ENCODE data around the gene KCTD21. TPM values are rescaled to one million over a fixed set of nuclear protein-coding genes. Genes with fewer than 3 reads are reported as not detected.

KCTD21 gene
- total RNA-seq, 8 experiments from 2014 or later, result 2.8 to 13.0 (median 4.1) TPM

DNA sequence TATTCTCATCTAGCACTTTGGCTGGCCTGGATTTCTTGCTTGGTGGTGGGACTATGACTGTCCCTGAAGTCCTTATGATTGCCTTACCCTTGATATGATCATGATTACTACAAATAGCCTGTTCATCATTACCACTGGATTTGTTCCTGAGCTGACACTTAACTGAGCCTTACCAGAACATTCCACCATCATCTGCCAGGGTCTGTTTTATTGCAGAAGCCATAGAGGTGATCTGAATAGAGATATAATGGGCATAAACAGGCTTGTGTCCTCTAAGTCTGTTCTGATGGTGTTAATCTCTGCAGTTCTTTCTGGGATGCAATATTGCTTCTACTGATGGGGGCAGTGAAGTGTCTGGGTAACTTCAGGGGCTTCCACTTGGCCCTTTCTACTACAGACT lies 36.6 kb downstream of the KCTD21 start:
- Histone ChIP-seq H3K4me3 (no peak overlapping the region), H3K4me1 (replicated peaks in 1 of 2) (peaks cover 12 to 13% of the 10 kb centered on the region in 2 donors), H3K27ac (no peak overlapping the region)
- ATAC-seq (replicated peaks in 6 of 8), result no peak
- in situ Hi-C loops (cut with MboI; ENCODE audit: low pct_unique_long_range_greater_than_20kb in 2 of 9, low sequenced_read_pairs in 9 of 9, unreplicated experiment in 9 of 9), result no loop called here

DNA sequence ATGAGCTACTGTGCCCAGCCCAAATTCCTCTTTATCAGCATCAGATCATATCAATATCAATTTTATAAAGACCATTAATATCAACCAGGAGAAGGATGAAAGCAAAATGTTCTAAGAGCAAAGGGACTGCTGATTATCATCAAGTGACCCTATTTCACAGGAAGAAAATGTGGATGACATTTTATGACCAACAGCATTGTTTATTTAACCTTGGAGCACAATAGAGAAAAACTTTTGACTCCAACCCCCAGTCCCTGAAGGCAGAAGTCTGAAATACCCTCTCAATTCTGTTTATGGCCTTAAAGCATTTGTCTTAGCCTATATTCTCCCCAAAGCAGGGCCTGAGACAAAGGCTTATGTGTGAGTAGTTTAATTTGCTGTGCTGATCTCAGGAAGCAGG lies 37.7 kb downstream of the KCTD21 start:
- in situ Hi-C loops (cut with MboI; ENCODE audit: low pct_unique_long_range_greater_than_20kb in 2 of 9, low sequenced_read_pairs in 9 of 9, unreplicated experiment in 9 of 9), result no loop called here
- ATAC-seq (replicated peaks in 6 of 8), result no peak

GRCh38 chr11:78150346-78150745 lies 38.1 kb downstream of the KCTD21 start:
- Histone ChIP-seq H3K4me3 (no peak overlapping the region), H3K27ac (no peak overlapping the region), H3K4me1 (replicated peaks in 1 of 2) (peaks cover 5 to 6% of the 10 kb centered on the region in 2 donors)
- in situ Hi-C loops (cut with MboI; ENCODE audit: low pct_unique_long_range_greater_than_20kb in 2 of 9, low sequenced_read_pairs in 9 of 9, unreplicated experiment in 9 of 9), result no loop called here
- 83 to 100% (median 100%) methylated on average over 1 to 3 of the region's 4 CpGs; no CpG with 5 or more reads in 4 of the 10 experiments for WGBS, 10 experiments
- ATAC-seq (replicated peaks in 6 of 8), result no peak

More for the DNA sequence above, 37.7 kb downstream of the KCTD21 start:
- no peak overlapping the region for H3K4me3 ChIP-seq
- peaks cover 5 to 6% of the 10 kb centered on the region in 2 donors for H3K4me1 ChIP-seq (replicated peaks in 1 of 2)
- no peak overlapping the region for H3K27ac ChIP-seq

GRCh38 chr11:78149646-78150045 lies 38.8 kb downstream of the KCTD21 start:
- Histone ChIP-seq H3K27ac (no peak overlapping the region), H3K4me3 (no peak overlapping the region), H3K4me1 (replicated peaks in 1 of 2) (peaks cover 5 to 6% of the 10 kb centered on the region in 2 donors)
- 13 to 100% (median 60%) methylated on average over 1 of the region's 1 CpG; no CpG with 5 or more reads in 5 of the 10 experiments for WGBS, 10 experiments
- in situ Hi-C loops (cut with MboI; ENCODE audit: low pct_unique_long_range_greater_than_20kb in 2 of 9, low sequenced_read_pairs in 9 of 9, unreplicated experiment in 9 of 9), result no loop called here
- ATAC-seq (replicated peaks in 6 of 8), result peak in 3 of 8 experiments; percentile 27 to 72 (median 36)

GRCh38 chr11:78147807-78148206 lies 40.6 kb downstream of the KCTD21 start:
- Histone ChIP-seq H3K27ac (no peak overlapping the region), H3K4me1 (replicated peaks in 1 of 2) (no peaks in the 10 kb centered on the region), H3K4me3 (no peak overlapping the region)
- WGBS, 10 experiments, result 60 to 100% (median 93%) methylated on average over 1 to 2 of the region's 2 CpGs; no CpG with 5 or more reads in 3 of the 10 experiments
- in situ Hi-C loops (cut with MboI; ENCODE audit: low pct_unique_long_range_greater_than_20kb in 2 of 9, low sequenced_read_pairs in 9 of 9, unreplicated experiment in 9 of 9), result no loop called here
- no peak for ATAC-seq (replicated peaks in 6 of 8)

- in situ Hi-C loops (cut with MboI; ENCODE audit: low pct_unique_long_range_greater_than_20kb in 2 of 9, low sequenced_read_pairs in 9 of 9, unreplicated experiment in 9 of 9), result no loop called here
- Histone ChIP-seq H3K4me3 (no peak overlapping the region), H3K4me1 (replicated peaks in 1 of 2) (no peaks in the 10 kb centered on the region), H3K27ac (no peak overlapping the region)
- 60 to 100% (median 83%) methylated on average over 1 of the region's 1 CpG; no CpG with 5 or more reads in 6 of the 10 experiments for WGBS, 10 experiments
- peak in 1 of 8 experiments; percentile 41 for ATAC-seq (replicated peaks in 6 of 8)
These were observed 42.9 kb downstream of the KCTD21 start for GRCh38 chr11:78145511-78146025.

DNA sequence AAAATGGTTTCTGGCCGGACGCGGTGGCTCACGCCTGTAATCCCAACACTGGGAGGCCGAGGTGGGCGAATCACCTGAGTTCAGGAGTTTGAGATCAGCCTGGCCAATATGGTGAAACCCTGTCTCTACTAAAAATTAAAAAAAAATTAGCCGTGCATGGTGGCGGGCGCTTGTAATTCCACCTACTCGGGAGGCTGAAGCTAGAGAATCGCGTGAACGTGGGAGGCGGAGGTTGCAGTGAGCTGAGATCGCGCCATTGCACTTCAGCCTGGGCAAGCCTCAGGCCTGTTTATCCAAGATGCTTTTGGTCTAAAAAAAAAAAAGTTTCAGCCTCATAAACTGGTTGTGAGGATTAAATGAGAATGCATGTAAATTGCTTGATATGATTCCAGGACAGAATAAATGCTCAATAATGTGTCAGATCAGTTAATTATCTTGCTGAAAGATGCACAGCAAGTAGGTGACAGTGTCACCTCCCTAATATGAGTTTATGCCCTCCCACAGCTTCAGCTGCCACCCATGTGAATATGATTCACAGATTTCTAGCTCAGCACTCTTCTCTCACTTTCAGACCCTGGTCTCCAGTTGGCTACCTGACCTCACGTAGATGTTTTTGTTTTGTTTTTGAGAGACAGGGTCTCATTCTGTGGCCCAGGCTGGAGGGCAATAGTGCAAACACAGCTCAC lies 47.9 kb downstream of the KCTD21 start:
- WGBS, 10 experiments, result 20 to 90% (median 64%) methylated on average over 1 to 17 of the region's 17 CpGs
- H3K4me1 ChIP-seq (replicated peaks in 1 of 2), result peaks cover 0 to 6% of the 10 kb centered on the region in 2 donors
- no peak for ATAC-seq (replicated peaks in 6 of 8)
- in situ Hi-C loops (cut with MboI; ENCODE audit: low pct_unique_long_range_greater_than_20kb in 2 of 9, low sequenced_read_pairs in 9 of 9, unreplicated experiment in 9 of 9), result no loop called here
- peak overlapping the region in 4 of 5 donors; percentile 70 to 91 (median 82) for H3K4me3 ChIP-seq
- no peak overlapping the region for H3K27ac ChIP-seq

DNA sequence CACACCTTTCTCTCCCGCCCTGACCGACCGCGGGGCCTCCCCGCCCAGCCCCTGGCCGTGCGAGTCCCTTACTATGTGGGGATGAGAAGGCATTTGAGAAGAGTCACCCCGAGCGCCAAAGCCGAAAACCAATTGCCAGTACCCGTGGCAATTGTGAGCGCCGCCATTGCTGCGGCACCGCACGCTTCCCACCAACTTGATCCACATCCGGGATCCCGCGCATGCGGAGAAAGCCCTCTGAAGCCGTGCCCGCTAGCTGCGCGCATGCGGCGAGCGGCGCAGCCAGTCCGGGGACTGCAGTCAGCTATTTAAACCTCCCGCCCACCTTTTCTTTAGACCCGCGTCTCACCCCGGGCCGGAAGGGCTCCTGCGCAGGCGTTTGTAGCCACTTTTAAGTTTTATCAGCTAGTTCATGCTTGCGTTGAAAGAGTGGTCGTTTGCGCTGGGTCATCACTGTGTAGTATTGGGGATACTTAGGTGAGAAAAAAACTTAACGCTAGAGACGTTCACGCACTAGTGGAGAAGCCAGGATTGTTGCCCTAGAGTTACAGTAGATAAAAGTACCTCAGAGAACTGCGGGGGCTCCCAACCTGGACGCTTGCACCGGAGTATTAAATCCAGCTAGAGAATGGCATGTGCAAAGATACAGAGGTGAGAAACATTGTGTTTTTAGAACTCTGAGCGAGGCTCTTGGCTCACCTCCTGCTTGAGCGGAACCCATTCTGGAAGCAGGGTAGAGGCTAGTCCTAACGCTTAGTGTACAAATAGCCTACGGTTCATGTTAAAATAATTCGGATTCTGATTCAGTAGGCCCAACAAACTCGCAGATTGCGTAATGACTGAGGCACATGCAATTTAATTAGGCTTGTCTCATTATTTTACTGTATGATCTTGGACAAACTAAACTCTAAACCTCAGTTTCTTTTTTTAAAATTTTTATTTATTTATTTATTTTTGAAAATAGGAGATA lies 48.7 kb downstream of the KCTD21 start, which contains the start of gene ALG8:
ALG8 (minus strand) TSS at position 205 of the 970 bp plus-strand sequence; CDS start at position 167, 38 bp downstream.
- ATAC-seq (replicated peaks in 6 of 8), result peak; percentile 92 to 100 (median 98)
- H3K27ac ChIP-seq, result peak within 1 kb of the TSS; percentile 67 to 88
- peaks cover 0 to 6% of the 10 kb centered on the region in 2 donors for H3K4me1 ChIP-seq (replicated peaks in 1 of 2)
- in situ Hi-C loops (cut with MboI; ENCODE audit: low pct_unique_long_range_greater_than_20kb in 2 of 9, low sequenced_read_pairs in 9 of 9, unreplicated experiment in 9 of 9), result no loop called here
- H3K4me3 ChIP-seq, result peak within 1 kb of the TSS; percentile 70 to 91 (median 81)
- WGBS, 10 experiments, result 0 to 29% (median 2%) methylated on average over 4 to 30 of the region's 52 CpGs

DNA sequence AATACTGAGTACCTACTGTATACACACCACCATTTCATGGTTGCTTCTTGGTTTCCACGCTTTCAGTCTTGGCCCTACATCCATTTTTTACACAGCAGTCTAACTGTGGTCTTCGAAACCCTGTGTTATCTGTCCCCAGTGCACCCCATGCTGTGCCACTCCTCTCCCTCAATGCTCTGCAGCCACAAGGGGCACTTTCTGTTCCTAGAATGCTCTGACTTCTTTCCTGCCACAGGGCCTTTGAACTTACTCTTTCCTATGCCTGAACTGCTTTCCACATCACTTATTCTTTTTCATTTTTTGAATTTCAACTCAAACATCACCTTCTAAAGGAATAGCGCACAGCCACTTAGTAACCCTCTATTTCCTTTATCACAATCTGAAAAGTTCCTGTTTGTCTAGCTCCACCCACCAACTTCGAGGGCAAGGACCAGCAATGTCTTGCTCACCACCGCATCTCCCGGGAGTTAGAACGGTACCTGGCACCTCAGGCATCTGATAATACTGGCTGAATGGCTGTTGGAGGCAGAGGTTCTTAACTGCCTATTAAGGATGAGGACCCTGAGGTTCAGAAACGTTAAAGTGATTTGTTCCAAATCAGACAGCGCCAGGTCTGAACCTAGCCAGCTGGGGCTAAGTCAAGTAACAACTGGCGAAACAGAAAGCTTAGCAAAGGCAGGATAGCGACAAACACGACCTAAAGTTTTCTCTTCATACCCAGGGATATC lies 49.6 kb downstream of the KCTD21 start:
- WGBS, 10 experiments, result 0 to 100% (median 44%) methylated on average over 1 to 9 of the region's 12 CpGs
- Histone ChIP-seq H3K4me1 (replicated peaks in 1 of 2) (peaks cover 0 to 6% of the 10 kb centered on the region in 2 donors), H3K4me3 (peak overlapping the region; percentile 70 to 91 (median 81)), H3K27ac (peak overlapping the region; percentile 67 to 88)
- peak; percentile 5 to 37 (median 18) for ATAC-seq (replicated peaks in 6 of 8)
- in situ Hi-C loops (cut with MboI; ENCODE audit: low pct_unique_long_range_greater_than_20kb in 2 of 9, low sequenced_read_pairs in 9 of 9, unreplicated experiment in 9 of 9), result no loop called here

DNA sequence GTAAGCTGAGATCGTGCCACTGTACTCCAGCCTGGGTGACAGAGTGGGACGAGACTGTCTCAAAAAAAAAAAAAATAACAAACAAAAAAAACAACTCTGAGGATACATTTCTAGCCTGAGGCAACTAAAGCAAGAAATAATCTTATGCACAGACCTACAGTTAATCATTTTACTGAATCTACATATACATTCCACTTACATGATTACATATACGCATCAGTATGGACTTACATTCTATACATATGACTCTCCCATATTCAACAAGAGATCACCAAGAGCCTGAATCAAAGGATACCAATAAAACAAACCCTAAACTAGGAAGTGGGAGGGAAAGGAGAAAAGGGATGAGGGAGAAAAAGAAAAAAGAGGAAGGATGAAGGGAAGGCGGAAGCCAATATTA lies 50.1 kb downstream of the KCTD21 start:
- H3K4me3 ChIP-seq, result peak overlapping the region in 3 of 5 donors; percentile 77 to 91 (median 83)
- in situ Hi-C loops (cut with MboI; ENCODE audit: low pct_unique_long_range_greater_than_20kb in 2 of 9, low sequenced_read_pairs in 9 of 9, unreplicated experiment in 9 of 9), result no loop called here
- peaks cover 0 to 6% of the 10 kb centered on the region in 2 donors for H3K4me1 ChIP-seq (replicated peaks in 1 of 2)
- 38 to 100% (median 89%) methylated on average over 1 to 4 of the region's 4 CpGs for WGBS, 10 experiments
- ATAC-seq (replicated peaks in 6 of 8), result peak in 2 of 8 experiments; percentile 3 to 75
- H3K27ac ChIP-seq, result no peak overlapping the region

DNA sequence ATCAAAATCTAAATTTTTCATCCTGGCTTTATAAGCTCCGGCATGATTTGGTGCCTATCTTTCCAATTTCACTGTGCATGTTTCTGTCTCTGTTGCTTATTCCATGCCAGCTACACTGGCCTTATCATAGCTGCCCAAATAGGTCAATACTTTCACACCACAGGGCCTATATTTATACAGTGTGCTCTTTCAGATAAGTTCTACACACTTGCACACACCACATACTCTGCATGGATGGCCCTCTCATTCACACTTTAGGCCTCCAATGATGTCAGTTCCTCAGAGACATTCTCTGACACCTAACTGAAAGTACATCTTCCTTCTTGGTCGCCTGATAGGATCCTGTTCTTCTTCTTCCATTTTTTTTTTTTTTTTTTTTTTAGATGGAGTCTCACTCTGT lies 56.0 kb downstream of the KCTD21 start:
- Histone ChIP-seq H3K4me1 (replicated peaks in 1 of 2) (no peaks in the 10 kb centered on the region), H3K27ac (no peak overlapping the region), H3K4me3 (no peak overlapping the region)
- in situ Hi-C loops (cut with MboI; ENCODE audit: low pct_unique_long_range_greater_than_20kb in 2 of 9, low sequenced_read_pairs in 9 of 9, unreplicated experiment in 9 of 9), result no loop called here
- 71 to 100% (median 97%) methylated on average over 1 to 2 of the region's 2 CpGs; no CpG with 5 or more reads in 1 of the 10 experiments for WGBS, 10 experiments
- ATAC-seq (replicated peaks in 6 of 8), result no peak

DNA sequence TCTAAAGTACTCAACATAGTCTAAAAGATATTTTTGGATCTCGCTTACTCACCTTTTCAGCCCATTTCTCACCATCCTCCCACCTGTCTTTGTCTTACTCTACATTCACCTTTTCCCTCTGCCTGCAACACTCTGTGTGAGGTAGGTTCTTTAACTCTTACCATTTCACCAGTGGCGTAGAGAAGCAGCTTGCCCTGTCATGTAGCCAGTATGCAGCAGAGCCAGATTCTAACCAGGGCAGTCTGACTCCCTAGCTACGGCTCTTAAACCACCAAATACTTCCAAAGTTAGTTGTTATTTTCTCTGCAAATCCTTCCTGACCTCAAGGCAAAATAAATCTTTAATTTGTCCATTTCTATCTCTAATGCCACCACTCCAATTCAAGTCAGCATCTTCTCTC lies 56.5 kb downstream of the KCTD21 start:
- ATAC-seq (replicated peaks in 6 of 8), result no peak
- Histone ChIP-seq H3K4me3 (no peak overlapping the region), H3K27ac (no peak overlapping the region), H3K4me1 (replicated peaks in 1 of 2) (no peaks in the 10 kb centered on the region)
- in situ Hi-C loops (cut with MboI; ENCODE audit: low pct_unique_long_range_greater_than_20kb in 2 of 9, low sequenced_read_pairs in 9 of 9, unreplicated experiment in 9 of 9), result no loop called here
- 0 to 100% (median 79%) methylated on average over 1 to 3 of the region's 3 CpGs; no CpG with 5 or more reads in 2 of the 10 experiments for WGBS, 10 experiments
